Activated T-helper 1 cell treated with anti-CD3 and anti-CD28 coated beads, Interleukin-12 subunit alpha, Interleukin-12 subunit beta, Interleukin-2, Interleukin-4 antibody, amounts not matched to agents 30 ng/mL and 10 ng/mL and 1 ng/mL, durations not matched to agents 14 hours and 24 hours and 36 hours (primary cell): Measurements from ENCODE around the gene JAK1. TPM values are rescaled to one million over a fixed set of nuclear protein-coding genes. Genes with fewer than 3 reads are reported as not detected.

Experiments
- DNase-seq: peaks from one replicate; pipeline ENCODE4 v3.0.0; 2021; ENCODE audit warnings: low spot score
- H3K27ac Mint-ChIP-seq: one replicate; pipeline ENCODE4 v1.8.0; 2021; ENCODE audit warnings: mild to moderate bottlenecking, mixed read lengths
- H3K27me3 Mint-ChIP-seq: one replicate; pipeline ENCODE4 v1.8.0; 2022; ENCODE audit warnings: mild to moderate bottlenecking, moderate library complexity, mixed read lengths; ENCODE audit not compliant: insufficient read depth
- H3K36me3 Mint-ChIP-seq: one replicate; pipeline ENCODE4 v1.8.0; 2021; ENCODE audit warnings: low read depth, mixed read lengths
- H3K4me1 Mint-ChIP-seq: one replicate; pipeline ENCODE4 v1.8.0; 2021; ENCODE audit warnings: low read depth, mixed read lengths
- H3K4me3 Mint-ChIP-seq: one replicate; pipeline ENCODE4 v1.8.0; 2021; ENCODE audit warnings: mild to moderate bottlenecking, moderate library complexity, mixed read lengths
- H3K9me3 Mint-ChIP-seq: one replicate; pipeline ENCODE4 v1.8.0; 2021; ENCODE audit warnings: mixed read lengths
- intact Hi-C: fragments of 100-400 bp; cut with micrococcal nuclease; formaldehyde crosslinking; loops from one replicate; pipeline ENCODE4 v1.15.1; 2024
- total RNA-seq: library from RNA; stranded (reverse); gene quantifications from 2 replicates; pipeline ENCODE4 v1.2.3, GENCODE V29; 2022

JAK1 gene
- total RNA-seq, 1 donor from 2014 or later = 102 TPM

- Mint-ChIP-seq H3K27me3 (no peaks in the 10 kb centered on the region), H3K4me1 (peaks cover 88% of the 10 kb centered on the region), H3K9me3 (no peaks in the 10 kb centered on the region), H3K27ac (no peak overlapping the region), H3K36me3 (peaks cover 2% of the 10 kb centered on the region), H3K4me3 (no peak overlapping the region)
- intact Hi-C loops = loop anchor here (5.0 kb wide), 1 partner anchor 111 kb away; no protein-coding TSS in a partner anchor
- no peak for DNase-seq
These were observed 74.9 kb downstream of the JAK1 start for GRCh38 chr1:64891448-64891825.

GRCh38 chr1:64890699-64891447 lies 75.5 kb downstream of the JAK1 start:
- DNase-seq = no peak
- H3K27me3 Mint-ChIP-seq = no peaks in the 10 kb centered on the region
- no peak overlapping the region for H3K4me3 Mint-ChIP-seq
- no peak overlapping the region for H3K27ac Mint-ChIP-seq
- peaks cover 2% of the 10 kb centered on the region for H3K36me3 Mint-ChIP-seq
- peaks cover 88% of the 10 kb centered on the region for H3K4me1 Mint-ChIP-seq
- intact Hi-C loops = loop anchor here (5.0 kb wide), 1 partner anchor 111 kb away; no protein-coding TSS in a partner anchor
- no peaks in the 10 kb centered on the region for H3K9me3 Mint-ChIP-seq

GRCh38 chr1:64887689-64888217 lies 78.6 kb downstream of the JAK1 start:
- peaks cover 15% of the 10 kb centered on the region for H3K36me3 Mint-ChIP-seq
- no peak overlapping the region for H3K4me3 Mint-ChIP-seq
- no peaks in the 10 kb centered on the region for H3K27me3 Mint-ChIP-seq
- intact Hi-C loops = loop anchor here (1.0 to 10.0 kb wide), 3 partner anchors 35 to 927 kb away; no protein-coding TSS in a partner anchor
- no peaks in the 10 kb centered on the region for H3K9me3 Mint-ChIP-seq
- H3K27ac Mint-ChIP-seq = no peak overlapping the region
- H3K4me1 Mint-ChIP-seq = peaks cover 66% of the 10 kb centered on the region
- no peak for DNase-seq

GRCh38 chr1:64886877-64887276 lies 79.5 kb downstream of the JAK1 start:
- intact Hi-C loops = loop anchor here (10.0 kb wide), 2 partner anchors 328 to 928 kb away; no protein-coding TSS in a partner anchor
- Mint-ChIP-seq H3K9me3 (no peaks in the 10 kb centered on the region), H3K27me3 (no peaks in the 10 kb centered on the region), H3K36me3 (peaks cover 22% of the 10 kb centered on the region), H3K27ac (no peak overlapping the region), H3K4me3 (no peak overlapping the region), H3K4me1 (peaks cover 69% of the 10 kb centered on the region)
- DNase-seq = no peak

GRCh38 chr1:64885648-64886047 lies 80.7 kb downstream of the JAK1 start:
- Mint-ChIP-seq H3K4me3 (no peak overlapping the region), H3K27ac (no peak overlapping the region), H3K27me3 (no peaks in the 10 kb centered on the region), H3K4me1 (peaks cover 65% of the 10 kb centered on the region), H3K9me3 (no peaks in the 10 kb centered on the region), H3K36me3 (peaks cover 27% of the 10 kb centered on the region)
- intact Hi-C loops = loop anchor here (10.0 kb wide), 2 partner anchors 329 to 929 kb away; no protein-coding TSS in a partner anchor
- DNase-seq = no peak

GRCh38 chr1:64884261-64885040 lies 81.9 kb downstream of the JAK1 start:
- Mint-ChIP-seq H3K27ac (peak overlapping the region; percentile 0), H3K9me3 (no peaks in the 10 kb centered on the region), H3K4me1 (peaks cover 53% of the 10 kb centered on the region), H3K4me3 (no peak overlapping the region), H3K36me3 (peaks cover 30% of the 10 kb centered on the region), H3K27me3 (no peaks in the 10 kb centered on the region)
- intact Hi-C loops = loop anchor here (10.0 kb wide), 2 partner anchors 330 to 930 kb away; no protein-coding TSS in a partner anchor
- no peak for DNase-seq

GRCh38 chr1:64882574-64883255 lies 83.6 kb downstream of the JAK1 start:
- Mint-ChIP-seq H3K9me3 (no peaks in the 10 kb centered on the region), H3K4me3 (no peak overlapping the region), H3K4me1 (peaks cover 53% of the 10 kb centered on the region), H3K27ac (no peak overlapping the region), H3K36me3 (peaks cover 40% of the 10 kb centered on the region), H3K27me3 (no peaks in the 10 kb centered on the region)
- intact Hi-C loops = loop anchor here (10.0 kb wide), 2 partner anchors 332 to 932 kb away; no protein-coding TSS in a partner anchor
- DNase-seq = no peak

- DNase-seq = no peak
- Mint-ChIP-seq H3K9me3 (no peaks in the 10 kb centered on the region), H3K4me3 (no peak overlapping the region), H3K27ac (peak overlapping the region; percentile 19), H3K27me3 (no peaks in the 10 kb centered on the region), H3K36me3 (peaks cover 51% of the 10 kb centered on the region), H3K4me1 (peaks cover 53% of the 10 kb centered on the region)
- intact Hi-C loops = loop anchor here (1.0 to 10.0 kb wide), 3 partner anchors 8 to 934 kb away; no protein-coding TSS in a partner anchor
These were observed 85.1 kb downstream of the JAK1 start for GRCh38 chr1:64881281-64881680.

GRCh38 chr1:64880449-64880848 lies 85.9 kb downstream of the JAK1 start:
- Mint-ChIP-seq H3K9me3 (no peaks in the 10 kb centered on the region), H3K27me3 (no peaks in the 10 kb centered on the region), H3K4me3 (no peak overlapping the region), H3K36me3 (peaks cover 57% of the 10 kb centered on the region), H3K4me1 (peaks cover 58% of the 10 kb centered on the region), H3K27ac (no peak overlapping the region)
- no peak for DNase-seq
- intact Hi-C loops = loop anchor here (10.0 kb wide), 2 partner anchors 334 to 934 kb away; no protein-coding TSS in a partner anchor

GRCh38 chr1:64878931-64879611 lies 87.3 kb downstream of the JAK1 start:
- Mint-ChIP-seq H3K27ac (no peak overlapping the region), H3K4me3 (no peak overlapping the region), H3K36me3 (peaks cover 61% of the 10 kb centered on the region), H3K4me1 (peaks cover 61% of the 10 kb centered on the region), H3K27me3 (no peaks in the 10 kb centered on the region), H3K9me3 (no peaks in the 10 kb centered on the region)
- no peak for DNase-seq
- intact Hi-C loops = loop anchor here (5.0 kb wide), 1 partner anchor 163 kb away; no protein-coding TSS in a partner anchor

GRCh38 chr1:64878090-64878489 lies 88.3 kb downstream of the JAK1 start:
- intact Hi-C loops = loop anchor here (5.0 kb wide), 1 partner anchor 164 kb away; no protein-coding TSS in a partner anchor
- H3K36me3 Mint-ChIP-seq = peaks cover 63% of the 10 kb centered on the region
- no peak overlapping the region for H3K27ac Mint-ChIP-seq
- DNase-seq = no peak
- no peaks in the 10 kb centered on the region for H3K9me3 Mint-ChIP-seq
- no peaks in the 10 kb centered on the region for H3K27me3 Mint-ChIP-seq
- H3K4me3 Mint-ChIP-seq = peak overlapping the region; percentile 16
- peaks cover 66% of the 10 kb centered on the region for H3K4me1 Mint-ChIP-seq

- no peak for DNase-seq
- Mint-ChIP-seq H3K27ac (peak overlapping the region; percentile 51), H3K9me3 (no peaks in the 10 kb centered on the region), H3K4me1 (peaks cover 63% of the 10 kb centered on the region), H3K27me3 (no peaks in the 10 kb centered on the region), H3K36me3 (peaks cover 63% of the 10 kb centered on the region), H3K4me3 (peak overlapping the region; percentile 16)
- intact Hi-C loops = loop anchor here (1.0 to 5.0 kb wide), 5 partner anchors 17 to 165 kb away; partner anchors contain the start of gene JAK1
These were observed 88.8 kb downstream of the JAK1 start for GRCh38 chr1:64877598-64877997.
